CD14-positive monocyte (primary cell): ENCODE results near the gene ATE1. TPM values are rescaled to one million over a fixed set of nuclear protein-coding genes. Genes with fewer than 3 reads are reported as not detected.

ENCODE experiments used
- DNase-seq, 3 donors: peaks; one replicate each; pipeline ENCODE4 v3.0.0-alpha.2; 2011 to 2022
- H2AFZ ChIP-seq: 2 replicates; pipeline ENCODE4 v1.6.0; 2012; ENCODE audit warnings: mild to moderate bottlenecking, low read depth, low read length, inconsistent platforms; ENCODE audit not compliant: insufficient read depth, poor library complexity, severe bottlenecking
- H3K27ac ChIP-seq, 2 donors: 1 replicate in 1 of 2; 2 replicates in 1 of 2; pipeline ENCODE4 v1.5.1; 2012 to 2013; ENCODE audit warnings: low read length in 2 of 2, control low read depth in 1 of 2, inconsistent platforms in 1 of 2, low read depth in 1 of 2, mild to moderate bottlenecking in 1 of 2
- H3K27me3 ChIP-seq, 2 donors: one replicate each; pipeline versions ENCODE4 v1.6.0 to v1.6.1; 2011 to 2013; ENCODE audit warnings: low read length in 2 of 2; ENCODE audit not compliant: control insufficient read depth in 2 of 2, insufficient read depth in 2 of 2
- H3K36me3 ChIP-seq, 2 donors: replicated peaks in 1 of 2; 1 replicate in 1 of 2; 2 replicates in 1 of 2; pipeline versions ENCODE4 v1.5.1 to v1.6.1; 2012 to 2013; ENCODE audit warnings: low read length in 2 of 2, control low read depth in 1 of 2, inconsistent platforms in 1 of 2, mild to moderate bottlenecking in 1 of 2; ENCODE audit not compliant: insufficient read depth in 2 of 2, control insufficient read depth in 1 of 2
- H3K4me1 ChIP-seq, 2 donors: 1 replicate in 1 of 2; 2 replicates in 1 of 2; pipeline versions ENCODE4 v1.5.1 to v1.6.1; 2012 to 2013; ENCODE audit warnings: low read length in 2 of 2, control low read depth in 1 of 2, inconsistent platforms in 1 of 2, mild to moderate bottlenecking in 1 of 2, moderate library complexity in 1 of 2; ENCODE audit not compliant: insufficient read depth in 2 of 2, control insufficient read depth in 1 of 2
- H3K4me2 ChIP-seq: replicated peaks from 2 replicates; pipeline ENCODE3; 2012; ENCODE audit warnings: low read length, moderate library complexity, mild to moderate bottlenecking; ENCODE audit not compliant: poor library complexity, severe bottlenecking; ENCODE audit errors: extremely low read depth
- H3K4me3 ChIP-seq, 3 experiments: fragments of 200-600 bp in 1 of 3; sonication (generic) in 1 of 3; replicated peaks in 1 of 3; 1 replicate in 2 of 3; 2 replicates in 1 of 3; pipeline ENCODE4 v1.5.1; 2011 to 2013; ENCODE audit warnings: low read length in 3 of 3, mild to moderate bottlenecking in 3 of 3, control low read depth in 2 of 3, low read depth in 2 of 3, inconsistent platforms in 1 of 3, moderate library complexity in 1 of 3
- H3K79me2 ChIP-seq: 2 replicates; pipeline ENCODE4 v1.6.0; 2012; ENCODE audit warnings: mild to moderate bottlenecking, control low read depth, inconsistent platforms, low read length, moderate library complexity; ENCODE audit not compliant: insufficient read depth
- H3K9ac ChIP-seq: 2 replicates; pipeline ENCODE4 v1.6.0; 2017; ENCODE audit warnings: low read length, mild to moderate bottlenecking; ENCODE audit not compliant: insufficient read depth, poor library complexity, severe bottlenecking
- H3K9me3 ChIP-seq, 2 donors: replicated peaks in 1 of 2; 1 replicate in 1 of 2; 2 replicates in 1 of 2; pipeline versions ENCODE4 v1.5.1 to v1.6.1; 2012 to 2013; ENCODE audit warnings: low read length in 2 of 2, control low read depth in 1 of 2; ENCODE audit not compliant: control insufficient read depth in 1 of 2, insufficient read depth in 1 of 2
- H4K20me1 ChIP-seq: 2 replicates; pipeline ENCODE4 v1.6.0; 2012; ENCODE audit warnings: mild to moderate bottlenecking, low read length, control low read depth, moderate library complexity; ENCODE audit not compliant: insufficient read depth
- H3K27ac Mint-ChIP-seq, 7 donors: one replicate each; pipeline ENCODE4 v1.8.0; 2020; ENCODE audit warnings: mild to moderate bottlenecking in 7 of 7, mixed read lengths in 7 of 7, moderate library complexity in 6 of 7, inconsistent platforms in 2 of 7
- H3K27me3 Mint-ChIP-seq, 3 donors: one replicate each; pipeline ENCODE4 v1.8.0; 2021 to 2022; ENCODE audit warnings: low read depth in 3 of 3, mild to moderate bottlenecking in 3 of 3, mixed read lengths in 3 of 3, moderate library complexity in 3 of 3, inconsistent platforms in 1 of 3
- H3K36me3 Mint-ChIP-seq, 2 donors: one replicate each; pipeline ENCODE4 v1.8.0; 2020; ENCODE audit warnings: mixed read lengths in 2 of 2, inconsistent platforms in 1 of 2, mild to moderate bottlenecking in 1 of 2
- H3K4me1 Mint-ChIP-seq: one replicate; pipeline ENCODE4 v1.8.0; 2020; ENCODE audit warnings: mild to moderate bottlenecking, mixed read lengths
- H3K4me3 Mint-ChIP-seq, 2 donors: one replicate each; pipeline ENCODE4 v1.8.0; 2020; ENCODE audit warnings: mild to moderate bottlenecking in 2 of 2, mixed read lengths in 2 of 2, moderate library complexity in 1 of 2
- H3K9me3 Mint-ChIP-seq, 7 donors: one replicate each; pipeline ENCODE4 v1.8.0; 2020 to 2022; ENCODE audit warnings: mixed read lengths in 7 of 7, mild to moderate bottlenecking in 6 of 7, moderate library complexity in 6 of 7, inconsistent platforms in 2 of 7
- WGBS: methylation state at CpG from one replicate; pipeline ENCODE4 v1.1.5; 2013; ENCODE audit warnings: missing lambda C conversion rate; ENCODE audit not compliant: insufficient coverage; 5-methylcytosine and 5-hydroxymethylcytosine counted together
- intact Hi-C, 2 donors: fragments of 100-400 bp; cut with micrococcal nuclease; formaldehyde crosslinking; loops; one replicate each; pipeline versions ENCODE4 v1.15.0 to v1.15.1; 2023
- polyA plus RNA-seq, 3 donors: library from polyadenylated mRNA; depleted of rRNA in 1 of 3; unstranded in 2 of 3; stranded (reverse) in 1 of 3; fragments of 300-500 nt in 2 of 3; fragments of >200 nt in 1 of 3; fragmentation: Illumina TruSeq in 2 of 3; gene quantifications; 1 replicate in 2 of 3; 2 replicates in 1 of 3; pipeline ENCODE4 v1.2.3, GENCODE V29; 2012 to 2021
- small RNA-seq: library from RNA; depleted of rRNA; stranded (forward); fragments of <200 nt; gene quantifications from one replicate; pipeline ENCODE3, GENCODE V24; 2012; ENCODE audit warnings: low read depth; ENCODE audit not compliant: insufficient read length
- TF ChIP-seq, protein P1 (sequence below): fragments of 200-600 bp; IDR thresholded peaks from one replicate; pipeline ENCODE4 v1.8.0; 2022; ENCODE audit warnings: antibody characterized with exemption, mild to moderate bottlenecking

The ATE1 gene
- polyA plus RNA-seq, 3 donors, result 9.2 to 19.5 (median 15.8) TPM

DNA sequence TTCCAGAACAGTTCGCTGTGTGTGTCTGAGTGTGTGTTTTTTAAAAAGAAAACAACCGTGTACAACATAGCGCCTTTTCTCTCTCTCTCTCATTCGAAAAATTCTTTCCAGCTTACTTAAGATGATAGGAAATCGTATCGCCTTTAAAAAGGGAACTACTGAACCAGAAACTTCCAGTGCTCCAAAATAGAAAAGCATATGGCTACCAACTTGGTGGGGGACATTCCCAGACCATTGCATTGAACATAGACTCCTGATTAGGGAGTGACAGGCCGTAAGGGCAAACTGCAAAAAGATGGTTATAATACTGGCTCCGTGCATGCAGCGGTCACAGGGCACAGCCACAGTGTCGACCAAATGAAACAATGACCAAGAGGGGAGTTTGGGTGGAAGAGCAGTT, 235.2 kb downstream of the ATE1 start:
- H3K9me3 Mint-ChIP-seq, result peaks cover 0 to 4% (median 0%) of the 10 kb centered on the region in 7 donors
- no peaks in the 10 kb centered on the region for H3K4me1 Mint-ChIP-seq
- Histone ChIP-seq H2AFZ (no peak overlapping the region), H3K27me3 (peaks cover 0 to 9% of the 10 kb centered on the region in 2 donors), H3K9me3 (no peaks in the 10 kb centered on the region), H3K79me2 (no peaks in the 10 kb centered on the region), H4K20me1 (no peaks in the 10 kb centered on the region), H3K4me2 (no peak overlapping the region), H3K4me3 (no peak overlapping the region), H3K9ac (no peak overlapping the region), H3K27ac (no peak overlapping the region), H3K4me1 (no peaks in the 10 kb centered on the region), H3K36me3 (no peaks in the 10 kb centered on the region)
- no peak overlapping the region for H3K4me3 Mint-ChIP-seq
- 95% methylated on average over 4 of the region's 10 CpGs for WGBS
- intact Hi-C loops, result no loop called here
- H3K27me3 Mint-ChIP-seq, result peaks cover 6 to 17% (median 15%) of the 10 kb centered on the region in 3 donors
- H3K27ac Mint-ChIP-seq, result no peak overlapping the region
- TF ChIP-seq, protein P1, sequence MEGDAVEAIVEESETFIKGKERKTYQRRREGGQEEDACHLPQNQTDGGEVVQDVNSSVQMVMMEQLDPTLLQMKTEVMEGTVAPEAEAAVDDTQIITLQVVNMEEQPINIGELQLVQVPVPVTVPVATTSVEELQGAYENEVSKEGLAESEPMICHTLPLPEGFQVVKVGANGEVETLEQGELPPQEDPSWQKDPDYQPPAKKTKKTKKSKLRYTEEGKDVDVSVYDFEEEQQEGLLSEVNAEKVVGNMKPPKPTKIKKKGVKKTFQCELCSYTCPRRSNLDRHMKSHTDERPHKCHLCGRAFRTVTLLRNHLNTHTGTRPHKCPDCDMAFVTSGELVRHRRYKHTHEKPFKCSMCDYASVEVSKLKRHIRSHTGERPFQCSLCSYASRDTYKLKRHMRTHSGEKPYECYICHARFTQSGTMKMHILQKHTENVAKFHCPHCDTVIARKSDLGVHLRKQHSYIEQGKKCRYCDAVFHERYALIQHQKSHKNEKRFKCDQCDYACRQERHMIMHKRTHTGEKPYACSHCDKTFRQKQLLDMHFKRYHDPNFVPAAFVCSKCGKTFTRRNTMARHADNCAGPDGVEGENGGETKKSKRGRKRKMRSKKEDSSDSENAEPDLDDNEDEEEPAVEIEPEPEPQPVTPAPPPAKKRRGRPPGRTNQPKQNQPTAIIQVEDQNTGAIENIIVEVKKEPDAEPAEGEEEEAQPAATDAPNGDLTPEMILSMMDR, result no peak
- DNase-seq, result no peak
- no peaks in the 10 kb centered on the region for H3K36me3 Mint-ChIP-seq

DNA sequence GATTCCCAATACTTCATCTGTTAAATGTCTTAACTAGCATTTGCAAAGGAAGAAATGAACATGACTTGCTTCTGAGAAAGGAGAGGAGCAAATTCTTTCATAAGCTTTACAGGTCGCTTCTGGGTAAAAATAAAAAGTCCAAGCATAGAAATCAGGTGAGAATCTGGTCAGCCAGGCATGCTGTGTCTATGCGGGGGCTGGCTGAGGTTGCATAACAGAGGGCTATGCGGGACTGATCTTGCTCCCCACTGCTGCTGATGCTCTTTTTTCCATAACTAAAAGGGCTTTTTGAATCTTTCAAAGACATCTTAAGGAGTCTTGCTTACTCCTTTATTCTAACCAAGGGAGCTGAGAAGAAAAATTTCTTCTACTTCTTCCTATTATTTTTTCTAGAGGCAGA, 236.9 kb downstream of the ATE1 start:
- Histone ChIP-seq H4K20me1 (no peaks in the 10 kb centered on the region), H3K79me2 (no peaks in the 10 kb centered on the region), H3K4me3 (no peak overlapping the region), H3K36me3 (no peaks in the 10 kb centered on the region), H3K9me3 (no peaks in the 10 kb centered on the region), H3K4me2 (no peak overlapping the region), H2AFZ (no peak overlapping the region), H3K9ac (no peak overlapping the region), H3K4me1 (no peaks in the 10 kb centered on the region), H3K27ac (no peak overlapping the region), H3K27me3 (peaks cover 0 to 20% of the 10 kb centered on the region in 2 donors)
- Mint-ChIP-seq H3K27me3 (peaks cover 4 to 32% (median 21%) of the 10 kb centered on the region in 3 donors), H3K36me3 (no peaks in the 10 kb centered on the region), H3K4me1 (no peaks in the 10 kb centered on the region), H3K27ac (no peak overlapping the region), H3K9me3 (peaks cover 0 to 4% (median 0%) of the 10 kb centered on the region in 7 donors), H3K4me3 (no peak overlapping the region)
- intact Hi-C loops, result no loop called here
- DNase-seq, result no peak
- TF ChIP-seq, protein P1, result no peak
- WGBS, result 100% methylated on average over 3 of the region's 3 CpGs

Small RNA genes within 50 kb of the gene (small RNA-seq; reads per million reads assigned to genes)
- not detected for gene RF00019
- gene RF02219, result not detected

Other genes starting within 250 kb of the ATE1 start
- gene NSMCE4A, start 47.2 kb upstream of the ATE1 start, polyA plus RNA-seq, result 10 to 100 TPM; 34.6 to 47.2 (median 38.1) TPM
- gene TACC2, start 61.1 kb upstream of the ATE1 start, polyA plus RNA-seq, result under 1 TPM in 1 of 3 donors, not detected in 2; 0.03 TPM